Panc1 (cell line): ENCODE data around the gene PYGO1. TPM values are rescaled to one million over a fixed set of nuclear protein-coding genes. Genes with fewer than 3 reads are reported as not detected.

Experiments used
- ATAC-seq: fragments of 200-7000 bp; cut with Tn5 transposase; 2 replicates; pipeline ENCODE4 v1.9.1; 2020; ENCODE audit warnings: mild to moderate bottlenecking, moderate library complexity
- BruUV-seq: library from RNA; stranded (reverse); fragments of 400-500 nt; replicated peaks from 2 replicates; lab custom pipeline; 2021; lab: Mats Ljungman, UMichigan
- CTCF ChIA-PET: fragments of 300-600 bp; sonication (Branson Sonifier 250); formaldehyde crosslinking; loops from one replicate; lab custom pipeline; 2022; ENCODE audit warnings: antibody characterized with exemption; lab: Charles Lee
- POLR2A ChIA-PET: fragments of 300-600 bp; sonication (Branson Sonifier 250); formaldehyde crosslinking; loops from one replicate; lab custom pipeline; 2022; ENCODE audit warnings: antibody characterized with exemption; lab: Charles Lee
- DNase-seq: peaks from one replicate; pipeline ENCODE4 v3.0.0-alpha.2; 2010; ENCODE audit warnings: low read depth, low spot score
- H3K27ac ChIP-seq: 2 replicates; pipeline ENCODE4 v1.5.1; 2011; ENCODE audit warnings: mild to moderate bottlenecking, low read length, inconsistent platforms
- H3K27me3 ChIP-seq: fragments of 200-500 bp; sonication (Bioruptor generic); 2 replicates; pipeline ENCODE4 v1.6.0; 2014; ENCODE audit warnings: low read length, inconsistent platforms; ENCODE audit not compliant: control insufficient read depth, insufficient read depth
- H3K36me3 ChIP-seq: fragments of 200-500 bp; sonication (Bioruptor generic); 2 replicates; pipeline ENCODE4 v1.5.1; 2014; ENCODE audit warnings: inconsistent platforms, mild to moderate bottlenecking, low read length, moderate library complexity; ENCODE audit not compliant: control insufficient read depth, insufficient read depth
- H3K4me1 ChIP-seq: 2 replicates; pipeline ENCODE4 v1.5.1; 2011; ENCODE audit warnings: inconsistent platforms, mild to moderate bottlenecking, low read length, moderate library complexity; ENCODE audit not compliant: control insufficient read depth, insufficient read depth
- H3K4me3 ChIP-seq, 2 experiments: 2 replicates each; pipeline ENCODE4 v1.5.1; 2011 to 2012; ENCODE audit warnings: low read depth in 2 of 2, low read length in 2 of 2, mild to moderate bottlenecking in 2 of 2, inconsistent platforms in 1 of 2, moderate library complexity in 1 of 2
- H3K9me3 ChIP-seq: fragments of 200-500 bp; sonication (Bioruptor generic); 2 replicates; pipeline ENCODE4 v1.5.1; 2014; ENCODE audit warnings: low read depth, mild to moderate bottlenecking, inconsistent platforms, low read length, moderate library complexity; ENCODE audit not compliant: control insufficient read depth, insufficient read depth
- POLR2AphosphoS5 ChIP-seq: IDR thresholded peaks from 2 replicates; pipeline ENCODE4 v1.6.1; 2012; ENCODE audit warnings: mild to moderate bottlenecking, low read depth, low read length, moderate library complexity
- REST ChIP-seq, 2 experiments: IDR thresholded peaks; 2 replicates each; pipeline ENCODE4 v1.6.1; 2011 to 2012; ENCODE audit warnings: low read depth in 2 of 2, control low read depth in 1 of 2, low read length in 1 of 2, mild to moderate bottlenecking in 1 of 2, moderate library complexity in 1 of 2; ENCODE audit not compliant: insufficient read depth in 1 of 2
- SIN3A ChIP-seq: IDR thresholded peaks from 2 replicates; pipeline ENCODE4 v1.6.1; 2012; ENCODE audit warnings: low read depth, mild to moderate bottlenecking, low read length, moderate library complexity, borderline replicate concordance; ENCODE audit not compliant: insufficient read depth
- TCF7L2 ChIP-seq: IDR thresholded peaks from 2 replicates; pipeline ENCODE4 v1.6.1; 2011; ENCODE audit warnings: mild to moderate bottlenecking, low read depth, low read length, inconsistent platforms
- in situ Hi-C: cut with HindIII; loops from 2 replicates; pipeline ENCODE4 v1.10.0; 2016; ENCODE audit warnings: low sequenced_read_pairs, low pct_unique_long_range_greater_than_20kb
- intact Hi-C: fragments of 100-400 bp; cut with micrococcal nuclease; formaldehyde crosslinking; loops from one replicate; pipeline ENCODE4 v1.10.0; 2022; ENCODE audit not compliant: unreplicated experiment
- total RNA-seq: library from RNA; stranded (reverse); gene quantifications from one replicate; pipeline ENCODE4 v1.2.1, GENCODE V29; 2021; ENCODE audit not compliant: unreplicated experiment
- TF ChIP-seq, protein P1 (sequence below): fragments of 450-650 bp; IDR thresholded peaks from 2 replicates; pipeline ENCODE4 v1.5.1; 2017; ENCODE audit warnings: mild to moderate bottlenecking

PYGO1 gene
- total RNA-seq, 1 experiment from 2014 or later: 2.4 TPM

GRCh38 chr15:55562601-55563000 is 25.5 kb downstream of the PYGO1 start:
- no TSS peak for BruUV-seq
- Histone ChIP-seq H3K27ac (no peak overlapping the region), H3K36me3 (no peaks in the 10 kb centered on the region), H3K27me3 (no peaks in the 10 kb centered on the region), H3K9me3 (no peaks in the 10 kb centered on the region), H3K4me1 (no peaks in the 10 kb centered on the region), H3K4me3 (no peak overlapping the region)
- DNase-seq: no peak
- no peak for ATAC-seq
- ChIA-PET POLR2A (no interaction called here), CTCF (no interaction called here)
- in situ Hi-C loops: no loop called here
- TF ChIP-seq TCF7L2 (no peak), SIN3A (no peak), REST (IDR thresholded peaks at IDR 0.05; ENCODE audit: insufficient read depth in 1 of 2, low read depth in 2 of 2, low read length in 1 of 2) (no peak), POLR2AphosphoS5 (no peak)
- TF ChIP-seq, protein P1, sequence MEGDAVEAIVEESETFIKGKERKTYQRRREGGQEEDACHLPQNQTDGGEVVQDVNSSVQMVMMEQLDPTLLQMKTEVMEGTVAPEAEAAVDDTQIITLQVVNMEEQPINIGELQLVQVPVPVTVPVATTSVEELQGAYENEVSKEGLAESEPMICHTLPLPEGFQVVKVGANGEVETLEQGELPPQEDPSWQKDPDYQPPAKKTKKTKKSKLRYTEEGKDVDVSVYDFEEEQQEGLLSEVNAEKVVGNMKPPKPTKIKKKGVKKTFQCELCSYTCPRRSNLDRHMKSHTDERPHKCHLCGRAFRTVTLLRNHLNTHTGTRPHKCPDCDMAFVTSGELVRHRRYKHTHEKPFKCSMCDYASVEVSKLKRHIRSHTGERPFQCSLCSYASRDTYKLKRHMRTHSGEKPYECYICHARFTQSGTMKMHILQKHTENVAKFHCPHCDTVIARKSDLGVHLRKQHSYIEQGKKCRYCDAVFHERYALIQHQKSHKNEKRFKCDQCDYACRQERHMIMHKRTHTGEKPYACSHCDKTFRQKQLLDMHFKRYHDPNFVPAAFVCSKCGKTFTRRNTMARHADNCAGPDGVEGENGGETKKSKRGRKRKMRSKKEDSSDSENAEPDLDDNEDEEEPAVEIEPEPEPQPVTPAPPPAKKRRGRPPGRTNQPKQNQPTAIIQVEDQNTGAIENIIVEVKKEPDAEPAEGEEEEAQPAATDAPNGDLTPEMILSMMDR: no peak
- intact Hi-C loops: no loop called here

DNA sequence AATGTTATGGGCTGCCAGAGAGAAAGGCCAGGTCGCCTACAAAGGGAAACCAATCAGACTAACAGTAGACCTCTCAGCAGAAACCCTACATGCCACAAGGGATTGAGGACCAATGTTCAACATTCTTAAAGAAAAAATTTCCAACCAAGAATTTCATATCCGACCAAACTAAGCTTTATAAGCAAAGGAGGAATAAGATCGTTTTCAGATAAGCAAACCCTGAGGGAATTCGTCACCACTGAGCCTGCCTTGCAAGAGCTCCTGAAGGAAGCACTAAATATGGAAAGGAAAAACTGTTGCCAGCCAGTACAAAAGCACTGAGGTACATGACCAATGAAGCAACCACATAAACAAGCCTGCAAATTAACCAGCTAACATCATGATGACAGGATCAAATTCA is 33.1 kb downstream of the PYGO1 start:
- Histone ChIP-seq H3K27me3 (no peaks in the 10 kb centered on the region), H3K36me3 (no peaks in the 10 kb centered on the region), H3K27ac (no peak overlapping the region), H3K9me3 (no peaks in the 10 kb centered on the region), H3K4me1 (no peaks in the 10 kb centered on the region), H3K4me3 (no peak overlapping the region)
- ATAC-seq (no peak), DNase-seq (no peak)
- intact Hi-C loops (no loop called here), in situ Hi-C loops (no loop called here)
- ChIA-PET CTCF (no interaction called here), POLR2A (no interaction called here)
- no TSS peak for BruUV-seq
- no peak for TF ChIP-seq TCF7L2
- TF ChIP-seq POLR2AphosphoS5: no peak
- TF ChIP-seq, protein P1: no peak
- no peak for TF ChIP-seq REST (IDR thresholded peaks at IDR 0.05; ENCODE audit: insufficient read depth in 1 of 2, low read depth in 2 of 2, low read length in 1 of 2)
- no peak for TF ChIP-seq SIN3A
